ENCODE results near the gene PLPP3. TPM values are rescaled to one million over a fixed set of nuclear protein-coding genes. Genes with fewer than 3 reads are reported as not detected.

PLPP3 gene
- total RNA-seq, 1 experiment from 2014 or later, result 26.7 TPM

DNA sequence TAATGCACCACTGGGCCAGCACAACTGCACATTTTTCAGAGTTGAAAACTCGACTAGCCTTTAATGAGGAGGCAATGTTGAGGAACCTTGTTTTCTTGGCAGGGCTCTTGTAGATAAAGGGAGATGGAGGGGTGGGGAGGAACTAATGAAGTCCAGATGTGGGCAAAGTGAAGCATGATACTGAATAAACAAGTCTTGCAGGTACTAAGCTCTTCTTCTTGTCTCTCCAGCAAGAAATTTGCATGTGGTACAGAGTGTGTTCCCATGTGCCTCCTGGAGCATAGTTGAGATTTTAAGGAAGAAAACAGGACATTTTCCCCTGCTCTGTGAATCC is 47.0 kb downstream of the PLPP3 start:
- Histone ChIP-seq H3K79me2 (ENCODE audit: insufficient read depth, low read length) (peaks cover 10% of the 10 kb centered on the region; the same call in 1 of the 2 replicates), H3K79me1 (ENCODE audit: insufficient read depth, low read depth, low read length, poor library complexity, severe bottlenecking) (peaks cover 5% of the 10 kb centered on the region), H2AK5ac (ENCODE audit: insufficient read length, low read length) (no peak overlapping the region), H3T11ph (ENCODE audit: low read length) (no peak overlapping the region), H3K4me2 (ENCODE audit: insufficient read depth, insufficient read length, low read length) (no peak overlapping the region), H4K91ac (ENCODE audit: insufficient read length, low read depth, low read length) (no peak overlapping the region), H4K8ac (replicated peaks; ENCODE audit: insufficient read length, low read depth, low read length) (no peak overlapping the region), H3K9me3 (ENCODE audit: control insufficient read depth, low read depth, low read length) (no peaks in the 10 kb centered on the region), H3K18ac (ENCODE audit: insufficient read length, low read depth, low read length) (no peak overlapping the region), H4K5ac (ENCODE audit: insufficient read length, low read depth, low read length) (no peak overlapping the region), H4K20me1 (ENCODE audit: control insufficient read depth, insufficient read depth, insufficient read length) (no peaks in the 10 kb centered on the region), H2BK15ac (ENCODE audit: low read depth, low read length) (no peak overlapping the region), H3K4ac (ENCODE audit: low read depth, low read length) (no peak overlapping the region), H2BK5ac (ENCODE audit: insufficient read length, low read length) (no peak overlapping the region), H3K23ac (ENCODE audit: insufficient read length, low read depth, low read length) (no peak overlapping the region), H2BK120ac (ENCODE audit: low read depth, low read length, poor library complexity, severe bottlenecking) (no peak overlapping the region), H3K23me2 (ENCODE audit: insufficient read length, low read depth, low read length, poor library complexity, severe bottlenecking) (peaks cover 3% of the 10 kb centered on the region), H3K27me3 (ENCODE audit: insufficient read depth, low read length) (no peaks in the 10 kb centered on the region), H3K4me1 (ENCODE audit: insufficient read depth, low read length) (peaks cover 54% of the 10 kb centered on the region), H2BK12ac (ENCODE audit: insufficient read length, low read depth, low read length) (no peak overlapping the region), H3K9ac (ENCODE audit: extremely low read depth, insufficient read length, low read length) (no peak overlapping the region), H2AFZ (ENCODE audit: low read length) (no peak overlapping the region), H3K14ac (ENCODE audit: insufficient read depth, low read length) (no peak overlapping the region), H2BK20ac (ENCODE audit: low read depth, low read length, poor library complexity, severe bottlenecking) (no peak overlapping the region), H3K27ac (ENCODE audit: insufficient read length, low read depth, low read length) (no peak overlapping the region), H3K56ac (ENCODE audit: insufficient read length, low read depth, low read length) (no peak overlapping the region)
- peaks cover 24 to 66% of the 10 kb centered on the region in 2 experiments for H3K4me1 Mint-ChIP-seq
- no peak overlapping the region for H3K27ac Mint-ChIP-seq
- no peak for DNase-seq
- TF ChIP-seq, protein P1, sequence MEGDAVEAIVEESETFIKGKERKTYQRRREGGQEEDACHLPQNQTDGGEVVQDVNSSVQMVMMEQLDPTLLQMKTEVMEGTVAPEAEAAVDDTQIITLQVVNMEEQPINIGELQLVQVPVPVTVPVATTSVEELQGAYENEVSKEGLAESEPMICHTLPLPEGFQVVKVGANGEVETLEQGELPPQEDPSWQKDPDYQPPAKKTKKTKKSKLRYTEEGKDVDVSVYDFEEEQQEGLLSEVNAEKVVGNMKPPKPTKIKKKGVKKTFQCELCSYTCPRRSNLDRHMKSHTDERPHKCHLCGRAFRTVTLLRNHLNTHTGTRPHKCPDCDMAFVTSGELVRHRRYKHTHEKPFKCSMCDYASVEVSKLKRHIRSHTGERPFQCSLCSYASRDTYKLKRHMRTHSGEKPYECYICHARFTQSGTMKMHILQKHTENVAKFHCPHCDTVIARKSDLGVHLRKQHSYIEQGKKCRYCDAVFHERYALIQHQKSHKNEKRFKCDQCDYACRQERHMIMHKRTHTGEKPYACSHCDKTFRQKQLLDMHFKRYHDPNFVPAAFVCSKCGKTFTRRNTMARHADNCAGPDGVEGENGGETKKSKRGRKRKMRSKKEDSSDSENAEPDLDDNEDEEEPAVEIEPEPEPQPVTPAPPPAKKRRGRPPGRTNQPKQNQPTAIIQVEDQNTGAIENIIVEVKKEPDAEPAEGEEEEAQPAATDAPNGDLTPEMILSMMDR (conservative IDR thresholded peaks at IDR 0.05), result no peak
- H3K36me3 Mint-ChIP-seq (ENCODE audit: insufficient read depth in 1 of 3, low read depth in 3 of 3), result peaks cover 17 to 31% (median 23%) of the 10 kb centered on the region in 3 experiments; a peak in 6 of 7 replicates
- H3K27me3 Mint-ChIP-seq (ENCODE audit: low read depth), result no peaks in the 10 kb centered on the region
- no peak overlapping the region for H3K4me3 Mint-ChIP-seq
- H3K9me3 Mint-ChIP-seq, result no peaks in the 10 kb centered on the region
- WGBS (ENCODE audit: extremely low coverage, insufficient read length, low lambda C conversion rate), result no CpG with 5 or more reads among the region's 1 CpG

Measured in H9 (cell line).